Endothelial cell of umbilical vein (primary cell): ENCODE measurements around the gene NTRK2. TPM values are rescaled to one million over a fixed set of nuclear protein-coding genes. Genes with fewer than 3 reads are reported as not detected.

ENCODE experiments used
- BruUV-seq: library from RNA; stranded (reverse); fragments of 400-500 nt; replicated peaks from 2 replicates; lab custom pipeline; 2021; lab: Mats Ljungman, UMichigan
- CTCF ChIA-PET: fragments of 300-600, 350-600 bp; sonication (Branson Sonifier 250); formaldehyde crosslinking; loops from one replicate; lab custom pipeline; 2021; ENCODE audit warnings: antibody characterized with exemption, inconsistent platforms; lab: Charles Lee
- POLR2A ChIA-PET: fragments of 300-600, 350-600 bp; sonication (Branson Sonifier 250); formaldehyde crosslinking; loops from one replicate; lab custom pipeline; 2021; ENCODE audit warnings: antibody characterized with exemption, inconsistent platforms; lab: Charles Lee
- DNase-seq: peaks from one replicate; pipeline ENCODE4 v3.0.0-alpha.2; 2011; ENCODE audit warnings: low read depth, low spot score
- FAIRE-seq: peaks from 2 replicates; lab custom pipeline; 2011; peaks lifted over from hg19 to GRCh38; lab: Jason Lieb, UNC
- H2AFZ ChIP-seq: 2 replicates; pipeline ENCODE4 v1.6.0; 2012; ENCODE audit warnings: low read depth, low read length, control low read depth, inconsistent platforms
- H3K27ac ChIP-seq: 2 replicates; pipeline ENCODE4 v1.5.1; 2011; ENCODE audit warnings: low read depth, mild to moderate bottlenecking, control low read depth, low read length, moderate library complexity; ENCODE audit not compliant: insufficient read depth
- H3K27me3 ChIP-seq, 2 experiments: 2 replicates each; pipeline versions ENCODE4 v1.6.0 to v1.6.1; 2011; ENCODE audit warnings: low read length in 2 of 2, mixed read lengths in 1 of 2; ENCODE audit not compliant: control insufficient read depth in 2 of 2, insufficient read depth in 2 of 2
- H3K36me3 ChIP-seq, 2 experiments: 2 replicates in 1 of 2; 3 replicates in 1 of 2; pipeline ENCODE4 v1.5.1; 2011; ENCODE audit warnings: low read length in 2 of 2, mild to moderate bottlenecking in 1 of 2, moderate library complexity in 1 of 2; ENCODE audit not compliant: control insufficient read depth in 2 of 2, insufficient read depth in 2 of 2; ENCODE audit errors: extremely low read depth in 1 of 2
- H3K4me1 ChIP-seq: 3 replicates; pipeline ENCODE4 v1.5.1; 2011; ENCODE audit warnings: mild to moderate bottlenecking, low read length; ENCODE audit not compliant: control insufficient read depth, insufficient read depth; ENCODE audit errors: extremely low read depth
- H3K4me2 ChIP-seq: 2 replicates; pipeline ENCODE4 v1.6.1; 2011; ENCODE audit warnings: low read length, control low read depth, mixed read lengths; ENCODE audit not compliant: insufficient read depth
- H3K4me3 ChIP-seq, 3 experiments: fragments of 200-600 bp in 1 of 3; sonication (generic), shearing (Covaris generic) in 1 of 3; replicated peaks in 1 of 3; 2 replicates each; pipeline ENCODE4 v1.5.1; 2011 to 2016; ENCODE audit warnings: control low read depth in 3 of 3, low read length in 3 of 3, mild to moderate bottlenecking in 2 of 3, inconsistent platforms in 1 of 3, low read depth in 1 of 3, moderate library complexity in 1 of 3; ENCODE audit not compliant: insufficient read depth in 1 of 3
- H3K79me2 ChIP-seq: 2 replicates; pipeline ENCODE4 v1.6.0; 2012; ENCODE audit warnings: low read length, inconsistent platforms; ENCODE audit not compliant: control insufficient read depth, insufficient read depth
- H3K9ac ChIP-seq: replicated peaks from 2 replicates; pipeline ENCODE3; 2011; ENCODE audit warnings: low read length, control low read depth; ENCODE audit not compliant: insufficient read depth; ENCODE audit errors: extremely low read depth
- H3K9me1 ChIP-seq: replicated peaks from 3 replicates; pipeline ENCODE4 v1.6.0; 2011; ENCODE audit warnings: mild to moderate bottlenecking, low read length; ENCODE audit not compliant: control insufficient read depth, insufficient read depth; ENCODE audit errors: extremely low read depth
- H3K9me3 ChIP-seq: replicated peaks from 2 replicates; pipeline ENCODE4 v1.5.1; 2012; ENCODE audit warnings: low read length, inconsistent platforms; ENCODE audit not compliant: control insufficient read depth, insufficient read depth
- H4K20me1 ChIP-seq: replicated peaks from 2 replicates; pipeline ENCODE3; 2011; ENCODE audit warnings: mild to moderate bottlenecking, low read length; ENCODE audit not compliant: control insufficient read depth, insufficient read depth; ENCODE audit errors: extremely low read depth
- EZH2 ChIP-seq: IDR thresholded peaks from 2 replicates; pipeline ENCODE4 v1.6.1; 2012; ENCODE audit warnings: borderline replicate concordance, low read depth, mild to moderate bottlenecking, moderate library complexity, low read length, inconsistent platforms; ENCODE audit not compliant: severe bottlenecking
- FOS ChIP-seq: IDR thresholded peaks from 2 replicates; pipeline ENCODE4 v1.6.1; 2011; ENCODE audit warnings: mild to moderate bottlenecking, low read length, moderate library complexity, borderline replicate concordance; ENCODE audit not compliant: insufficient read depth
- GATA2 ChIP-seq: IDR thresholded peaks from 2 replicates; pipeline ENCODE4 v1.7.0; 2011; ENCODE audit warnings: low read depth, mild to moderate bottlenecking, moderate library complexity, mixed read lengths, low read length; ENCODE audit not compliant: insufficient read length, insufficient read depth
- JUN ChIP-seq: IDR thresholded peaks from 2 replicates; pipeline ENCODE4 v1.6.1; 2011; ENCODE audit warnings: borderline replicate concordance, low read depth; ENCODE audit not compliant: insufficient read length, insufficient read depth
- MYC ChIP-seq: IDR thresholded peaks from one replicate; pipeline ENCODE4 v1.6.1; 2011; ENCODE audit warnings: mild to moderate bottlenecking, low read depth, low read length
- POLR2A ChIP-seq: IDR thresholded peaks from 2 replicates; pipeline ENCODE4 v1.6.1; 2012; ENCODE audit warnings: low read depth, mild to moderate bottlenecking, control low read depth, low read length
- POLR2AphosphoS5 ChIP-seq: IDR thresholded peaks from 2 replicates; pipeline ENCODE4 v1.6.1; 2012; ENCODE audit warnings: low read depth, mild to moderate bottlenecking, control low read depth, low read length, moderate library complexity; ENCODE audit not compliant: insufficient read depth
- dilution Hi-C: fragments of 300-500 bp; cut with MboI; formaldehyde crosslinking; loops from one replicate; pipeline ENCODE4 v1.15.0; 2019; ENCODE audit warnings: low sequenced_read_pairs; ENCODE audit not compliant: extremely low pct_ligation_motif_present
- intact Hi-C: fragments of 100-400 bp; cut with micrococcal nuclease; formaldehyde crosslinking; loops from one replicate; pipeline ENCODE4 v1.10.0; 2022
- polyA plus RNA-seq, 4 experiments: library from polyadenylated mRNA; depleted of rRNA in 3 of 4; stranded (reverse) in 3 of 4; unstranded in 1 of 4; fragments of >200 nt; gene quantifications; 2 replicates each; pipeline versions ENCODE4 v1.2.1 to v1.2.3, GENCODE V29; 2011 to 2012; ENCODE audit warnings: missing spikeins in 1 of 4
- total RNA-seq: library from RNA; stranded (reverse); gene quantifications from 2 replicates; pipeline ENCODE4 v1.2.3, GENCODE V29; 2021
- TF ChIP-seq, protein P1 (sequence below), 2 donors: IDR thresholded peaks; 1 replicate in 1 of 2; 2 replicates in 1 of 2; pipeline ENCODE4 v1.5.1; 2011; ENCODE audit warnings: low read length in 2 of 2, mild to moderate bottlenecking in 2 of 2, moderate library complexity in 2 of 2, control low read depth in 1 of 2, inconsistent platforms in 1 of 2, low read depth in 1 of 2; ENCODE audit not compliant: insufficient read depth in 1 of 2; ENCODE audit errors: extremely low read depth in 1 of 2
- TF ChIP-seq, protein P2 (sequence below): IDR thresholded peaks from 2 replicates; pipeline ENCODE4 v1.6.1; 2011; ENCODE audit not compliant: insufficient read depth, insufficient read length

NTRK2 gene
- total and polyA plus RNA-seq, 2 donors (not counting 3 experiments of a cell fraction or from before 2014, with no cell fraction given), result 0.01 to 0.13 TPM

- TF ChIP-seq EZH2, result no peak
- TF ChIP-seq MYC, result no peak
- TF ChIP-seq, protein P1, sequence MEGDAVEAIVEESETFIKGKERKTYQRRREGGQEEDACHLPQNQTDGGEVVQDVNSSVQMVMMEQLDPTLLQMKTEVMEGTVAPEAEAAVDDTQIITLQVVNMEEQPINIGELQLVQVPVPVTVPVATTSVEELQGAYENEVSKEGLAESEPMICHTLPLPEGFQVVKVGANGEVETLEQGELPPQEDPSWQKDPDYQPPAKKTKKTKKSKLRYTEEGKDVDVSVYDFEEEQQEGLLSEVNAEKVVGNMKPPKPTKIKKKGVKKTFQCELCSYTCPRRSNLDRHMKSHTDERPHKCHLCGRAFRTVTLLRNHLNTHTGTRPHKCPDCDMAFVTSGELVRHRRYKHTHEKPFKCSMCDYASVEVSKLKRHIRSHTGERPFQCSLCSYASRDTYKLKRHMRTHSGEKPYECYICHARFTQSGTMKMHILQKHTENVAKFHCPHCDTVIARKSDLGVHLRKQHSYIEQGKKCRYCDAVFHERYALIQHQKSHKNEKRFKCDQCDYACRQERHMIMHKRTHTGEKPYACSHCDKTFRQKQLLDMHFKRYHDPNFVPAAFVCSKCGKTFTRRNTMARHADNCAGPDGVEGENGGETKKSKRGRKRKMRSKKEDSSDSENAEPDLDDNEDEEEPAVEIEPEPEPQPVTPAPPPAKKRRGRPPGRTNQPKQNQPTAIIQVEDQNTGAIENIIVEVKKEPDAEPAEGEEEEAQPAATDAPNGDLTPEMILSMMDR (IDR thresholded peaks at IDR 0.05; ENCODE audit: extremely low read depth in 1 of 2, insufficient read depth in 1 of 2, low read depth in 1 of 2, low read length in 2 of 2), result no peak
- TF ChIP-seq POLR2AphosphoS5, result no peak
- TF ChIP-seq, protein P2, sequence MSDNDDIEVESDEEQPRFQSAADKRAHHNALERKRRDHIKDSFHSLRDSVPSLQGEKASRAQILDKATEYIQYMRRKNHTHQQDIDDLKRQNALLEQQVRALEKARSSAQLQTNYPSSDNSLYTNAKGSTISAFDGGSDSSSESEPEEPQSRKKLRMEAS, result no peak
- TF ChIP-seq POLR2A, result no peak
- TF ChIP-seq JUN, result no peak
- TF ChIP-seq FOS, result no peak
- no peak for TF ChIP-seq GATA2
- Histone ChIP-seq H3K36me3 (no peaks in the 10 kb centered on the region), H3K4me1 (no peaks in the 10 kb centered on the region), H4K20me1 (no peaks in the 10 kb centered on the region), H3K4me2 (no peak overlapping the region), H3K9ac (no peak overlapping the region), H3K9me1 (no peaks in the 10 kb centered on the region), H3K4me3 (no peak overlapping the region), H3K79me2 (no peaks in the 10 kb centered on the region), H3K9me3 (no peaks in the 10 kb centered on the region), H3K27me3 (no peaks in the 10 kb centered on the region), H3K27ac (no peak overlapping the region), H2AFZ (no peak overlapping the region)
- ChIA-PET CTCF (interaction anchor here (1.0 to 3.5 kb wide), 7 partner anchors 14 to 659 kb away, joined by 3 to 31 read pairs (median 6); no protein-coding TSS in a partner anchor), POLR2A (no interaction called here)
- BruUV-seq, result no TSS peak
- DNase-seq (no peak), FAIRE-seq (no peak)
- dilution Hi-C loops, result no loop called here
- intact Hi-C loops, result no loop called here
Measured at GRCh38 chr9:84950879-84951811, 281.6 kb downstream of the NTRK2 start.
